Neutrophil (primary cell): ENCODE data around the gene CD7.
A peak's percentile ranks its signal among the peaks of the same experiment; 100 is the strongest.

Experiments
- H3K27ac ChIP-seq: fragments of 200-600 bp; sonication (generic); 2 replicates; pipeline ENCODE4 v1.5.1; 2016; ENCODE audit warnings: mild to moderate bottlenecking, moderate library complexity
- H3K27me3 ChIP-seq: fragments of 200-600 bp; sonication (generic); 2 replicates; pipeline ENCODE4 v1.6.0; 2016; ENCODE audit warnings: mild to moderate bottlenecking
- H3K36me3 ChIP-seq: fragments of 200-600 bp; sonication (generic); 2 replicates; pipeline ENCODE4 v1.5.1; 2017
- H3K4me1 ChIP-seq, 2 experiments: fragments of 200-600 bp in 1 of 2; sonication (generic) in 1 of 2; 1 replicate in 1 of 2; 2 replicates in 1 of 2; pipeline versions ENCODE4 v1.5.1 to v1.6.1; 2013 to 2016; ENCODE audit warnings: low read depth in 1 of 2, low read length in 1 of 2, mild to moderate bottlenecking in 1 of 2, moderate library complexity in 1 of 2; ENCODE audit not compliant: control insufficient read depth in 1 of 2, insufficient read depth in 1 of 2
- H3K4me3 ChIP-seq, 2 experiments: fragments of 200-600 bp in 1 of 2; sonication (generic) in 1 of 2; 1 replicate in 1 of 2; 2 replicates in 1 of 2; pipeline ENCODE4 v1.5.1; 2013 to 2016; ENCODE audit warnings: low read depth in 1 of 2, low read length in 1 of 2, mild to moderate bottlenecking in 1 of 2, moderate library complexity in 1 of 2
- H3K9me3 ChIP-seq: fragments of 200-600 bp; sonication (generic); 2 replicates; pipeline ENCODE4 v1.5.1; 2016
- CTCF ChIP-seq: fragments of 200-600 bp; sonication (generic); IDR thresholded peaks from 2 replicates; pipeline ENCODE4 v1.5.1; 2016; ENCODE audit warnings: antibody characterized with exemption

The CD7 gene

GRCh38 chr17:82276938-82277337 is 40.5 kb downstream of the CD7 start:
- H3K4me1 ChIP-seq = peaks cover 66 to 74% of the 10 kb centered on the region in 2 experiments

GRCh38 chr17:82275326-82275725 is 42.1 kb downstream of the CD7 start:
- no peak for TF ChIP-seq CTCF
- H3K36me3 ChIP-seq = peaks cover 24% of the 10 kb centered on the region
- no peaks in the 10 kb centered on the region for H3K27me3 ChIP-seq
- no peak overlapping the region for H3K4me3 ChIP-seq
- no peaks in the 10 kb centered on the region for H3K9me3 ChIP-seq
- no peak overlapping the region for H3K27ac ChIP-seq
- H3K4me1 ChIP-seq = peaks cover 68 to 78% of the 10 kb centered on the region in 2 experiments

More at GRCh38 chr17:82276938-82277337, 40.5 kb downstream of the CD7 start:
- peaks cover 8% of the 10 kb centered on the region for H3K36me3 ChIP-seq
- no peak for TF ChIP-seq CTCF
- H3K27ac ChIP-seq = peak overlapping the region; percentile 97
- no peaks in the 10 kb centered on the region for H3K27me3 ChIP-seq
- no peaks in the 10 kb centered on the region for H3K9me3 ChIP-seq
- H3K4me3 ChIP-seq = no peak overlapping the region

GRCh38 chr17:82274134-82275020 is 43.0 kb downstream of the CD7 start:
- Histone ChIP-seq H3K9me3 (no peaks in the 10 kb centered on the region), H3K36me3 (peaks cover 34% of the 10 kb centered on the region), H3K4me3 (peak overlapping the region; percentile 78 to 99), H3K4me1 (peaks cover 68 to 77% of the 10 kb centered on the region in 2 experiments), H3K27me3 (no peaks in the 10 kb centered on the region), H3K27ac (peak overlapping the region; percentile 100)
- no peak for TF ChIP-seq CTCF

- TF ChIP-seq CTCF = peak; percentile 6
- H3K27me3 ChIP-seq = no peaks in the 10 kb centered on the region
- no peaks in the 10 kb centered on the region for H3K9me3 ChIP-seq
- peaks cover 39% of the 10 kb centered on the region for H3K36me3 ChIP-seq
- H3K4me3 ChIP-seq = peak within 1 kb of the TSS; percentile 78 to 99
- H3K4me1 ChIP-seq = peaks cover 66 to 70% of the 10 kb centered on the region in 2 experiments
- H3K27ac ChIP-seq = peak within 1 kb of the TSS; percentile 100
Observed at GRCh38 chr17:82273327-82274133, 43.9 kb downstream of the CD7 start, which contains the start of gene CSNK1D. TSS of gene CSNK1D (minus strand) at chr17:82273700. CDS start at chr17:82273381, 319 bp downstream.

GRCh38 chr17:82272495-82273326 is 44.7 kb downstream of the CD7 start:
- Histone ChIP-seq H3K4me1 (peaks cover 65 to 66% of the 10 kb centered on the region in 2 experiments), H3K36me3 (peaks cover 41% of the 10 kb centered on the region), H3K4me3 (peak overlapping the region; percentile 78 to 99), H3K27me3 (no peaks in the 10 kb centered on the region), H3K27ac (peak overlapping the region; percentile 100), H3K9me3 (no peaks in the 10 kb centered on the region)
- no peak for TF ChIP-seq CTCF
